HEK293T (cell line): ENCODE results near the gene FANCE.

Source experiments
- CTCF ChIA-PET: fragments of 350-600 bp; formaldehyde crosslinking; extraction: SDS; loops from one replicate; lab custom pipeline; 2021; ENCODE audit warnings: antibody characterized with exemption, inconsistent platforms; lab: Yijun Ruan, JAX
- POLR2A ChIA-PET: fragments of 350-600 bp; formaldehyde crosslinking; extraction: SDS; loops from one replicate; lab custom pipeline; 2020; ENCODE audit warnings: antibody characterized with exemption, inconsistent platforms; lab: Yijun Ruan, JAX
- DNase-seq: peaks from one replicate; pipeline ENCODE4 v3.0.0; 2012; ENCODE audit warnings: mixed read lengths; ENCODE audit errors: extremely low spot score
- ARNT ChIP-seq: fragments of 450-650 bp; IDR thresholded peaks from 2 replicates; pipeline ENCODE4 v1.6.1; 2017; ENCODE audit warnings: mild to moderate bottlenecking
- BHLHE40 ChIP-seq: fragments of 450-650 bp; IDR thresholded peaks from 2 replicates; pipeline ENCODE4 v1.6.1; 2016; ENCODE audit warnings: mild to moderate bottlenecking, moderate library complexity, borderline replicate concordance
- CTBP1 ChIP-seq: fragments of 450-650 bp; IDR thresholded peaks from 2 replicates; pipeline ENCODE4 v1.6.1; 2016; ENCODE audit warnings: borderline replicate concordance
- ELF4 ChIP-seq: fragments of 450-650 bp; IDR thresholded peaks from 2 replicates; pipeline ENCODE4 v1.6.1; 2017; ENCODE audit warnings: antibody characterized with exemption
- FOXA1 ChIP-seq: fragments of 450-650 bp; IDR thresholded peaks from 2 replicates; pipeline ENCODE4 v1.6.1; 2016; ENCODE audit warnings: mild to moderate bottlenecking
- FOXK2 ChIP-seq: fragments of 450-650 bp; IDR thresholded peaks from 2 replicates; pipeline ENCODE4 v1.6.1; 2016; ENCODE audit warnings: mild to moderate bottlenecking
- FOXM1 ChIP-seq: fragments of 450-650 bp; IDR thresholded peaks from 2 replicates; pipeline ENCODE4 v1.6.1; 2017; ENCODE audit warnings: mild to moderate bottlenecking, borderline replicate concordance
- HDGF ChIP-seq: fragments of 450-650 bp; IDR thresholded peaks from 2 replicates; pipeline ENCODE4 v1.6.1; 2017; ENCODE audit warnings: antibody characterized with exemption, borderline replicate concordance
- L3MBTL2 ChIP-seq: fragments of 450-650 bp; conservative IDR thresholded peaks from 2 replicates; pipeline ENCODE4 v1.6.1; 2016; ENCODE audit warnings: mild to moderate bottlenecking
- LEF1 ChIP-seq: fragments of 450-650 bp; IDR thresholded peaks from 2 replicates; pipeline ENCODE4 v1.6.1; 2017; ENCODE audit warnings: mild to moderate bottlenecking, borderline replicate concordance
- NFRKB ChIP-seq: fragments of 450-650 bp; IDR thresholded peaks from 2 replicates; pipeline ENCODE4 v1.6.1; 2016; ENCODE audit warnings: mild to moderate bottlenecking, moderate library complexity
- PKNOX1 ChIP-seq: fragments of 450-650 bp; IDR thresholded peaks from 2 replicates; pipeline ENCODE4 v1.6.1; 2016
- SP1 ChIP-seq: fragments of 450-650 bp; IDR thresholded peaks from 2 replicates; pipeline ENCODE4 v1.6.1; 2017
- SUZ12 ChIP-seq: fragments of 450-650 bp; IDR thresholded peaks from 2 replicates; pipeline ENCODE4 v1.6.1; 2016; ENCODE audit warnings: mild to moderate bottlenecking
- TARDBP ChIP-seq: fragments of 450-650 bp; IDR thresholded peaks from 2 replicates; pipeline ENCODE4 v1.6.1; 2016
- ZNF384 ChIP-seq: fragments of 450-650 bp; IDR thresholded peaks from 2 replicates; pipeline ENCODE4 v1.6.1; 2016

FANCE gene

GRCh38 chr6:35443341-35444030 lies 8.7 kb upstream of the FANCE start:
- POLR2A ChIA-PET, result no interaction called here
- CTCF ChIA-PET, result no interaction called here
- TF ChIP-seq SP1, result no peak
- no peak for TF ChIP-seq SUZ12
- no peak for TF ChIP-seq FOXK2
- no peak for TF ChIP-seq PKNOX1
- TF ChIP-seq LEF1, result no peak
- no peak for DNase-seq

GRCh38 chr6:35445691-35446090 lies 6.4 kb upstream of the FANCE start:
- TF ChIP-seq LEF1 (no peak), FOXA1 (no peak), ARNT (no peak), ELF4 (no peak), FOXM1 (no peak), L3MBTL2 (no peak), CTBP1 (no peak), NFRKB (no peak), TARDBP (no peak), HDGF (no peak), SUZ12 (no peak), SP1 (no peak), ZNF384 (no peak)
- ChIA-PET POLR2A (no interaction called here), CTCF (no interaction called here)
- DNase-seq, result no peak

- no peak for DNase-seq
- CTCF ChIA-PET, result interaction anchor here (1.5 to 1.8 kb wide), 2 partner anchors 116 to 151 kb away, joined by 4 to 11 read pairs; partner anchors contain the start of gene DEF6
- TF ChIP-seq FOXM1 (no peak), L3MBTL2 (no peak), FOXK2 (no peak), LEF1 (no peak), BHLHE40 (no peak), NFRKB (no peak), SP1 (no peak), TARDBP (no peak), FOXA1 (no peak), PKNOX1 (no peak), CTBP1 (no peak), ARNT (no peak)
- POLR2A ChIA-PET, result interaction anchor here (1.4 kb wide), 1 partner anchor 20 kb away, joined by 5 read pairs; the partner anchor contains the start of gene RPL10A
These were observed 3.9 kb upstream of the FANCE start for GRCh38 chr6:35448191-35448590.

- peak; percentile 78 for DNase-seq
- CTCF ChIA-PET, result interaction anchor here (0.6 to 3.2 kb wide), 15 partner anchors 11 to 160 kb away, joined by 3 to 42 read pairs (median 4); partner anchors contain the start of genes DEF6, PPARD and RPL10A
- POLR2A ChIA-PET, result interaction anchor here (0.7 to 1.3 kb wide), 2 partner anchors 107 to 152 kb away, joined by 3 read pairs; partner anchors contain the start of genes DEF6 and PPARD
- TF ChIP-seq SUZ12 (no peak), FOXK2 (no peak), L3MBTL2 (no peak), ELF4 (no peak), LEF1 (no peak), HDGF (no peak), SP1 (no peak), NFRKB (no peak), ARNT (no peak), FOXM1 (no peak)
These were observed 2.8 kb upstream of the FANCE start for GRCh38 chr6:35449287-35449881.

GRCh38 chr6:35451354-35452182 lies 570 bp upstream of the FANCE start:
- POLR2A ChIA-PET, result interaction anchor here (0.6 to 3.5 kb wide), 8 partner anchors 16 to 133 kb away, joined by 3 to 22 read pairs (median 4); partner anchors contain the start of gene RPL10A
- CTCF ChIA-PET, result interaction anchor here (0.8 to 3.2 kb wide), 4 partner anchors 15 to 153 kb away, joined by 3 to 42 read pairs (median 4); partner anchors contain the start of genes PPARD and RPL10A
- no peak for DNase-seq
- TF ChIP-seq FOXM1 (no peak), LEF1 (no peak), HDGF (no peak), SP1 (no peak), BHLHE40 (no peak), CTBP1 (no peak), FOXA1 (no peak), FOXK2 (no peak), NFRKB (no peak), ZNF384 (no peak)

GRCh38 chr6:35453236-35453635 lies 1.1 kb downstream of the FANCE start:
- no peak for TF ChIP-seq NFRKB
- no peak for TF ChIP-seq ELF4
- no peak for TF ChIP-seq L3MBTL2
- TF ChIP-seq FOXA1, result no peak
- TF ChIP-seq SP1, result no peak
- no peak for TF ChIP-seq PKNOX1
- TF ChIP-seq HDGF, result no peak
- no peak for TF ChIP-seq SUZ12
- no peak for TF ChIP-seq CTBP1
- TF ChIP-seq FOXM1, result no peak
- TF ChIP-seq LEF1, result no peak
- no peak for TF ChIP-seq BHLHE40
- TF ChIP-seq ARNT, result no peak
- no peak for TF ChIP-seq ZNF384
- TF ChIP-seq TARDBP, result no peak
- no peak for TF ChIP-seq FOXK2
- ChIA-PET POLR2A (interaction anchor here (1.0 to 3.5 kb wide), 5 partner anchors 14 to 125 kb away, joined by 3 to 22 read pairs (median 4); partner anchors contain the start of gene RPL10A), CTCF (interaction anchor here (0.7 to 1.7 kb wide), 3 partner anchors 15 to 336 kb away, joined by 4 to 7 read pairs (median 7); partner anchors contain the start of gene RPL10A)
- no peak for DNase-seq
